ENCODE results near the gene CNN1. TPM values are rescaled to one million over a fixed set of nuclear protein-coding genes. Genes with fewer than 3 reads are reported as not detected.
A peak's percentile ranks its signal among the peaks of the same experiment; 100 is the strongest.

The CNN1 gene
- total RNA-seq, 1 experiment from 2014 or later: 15.7 TPM

DNA sequence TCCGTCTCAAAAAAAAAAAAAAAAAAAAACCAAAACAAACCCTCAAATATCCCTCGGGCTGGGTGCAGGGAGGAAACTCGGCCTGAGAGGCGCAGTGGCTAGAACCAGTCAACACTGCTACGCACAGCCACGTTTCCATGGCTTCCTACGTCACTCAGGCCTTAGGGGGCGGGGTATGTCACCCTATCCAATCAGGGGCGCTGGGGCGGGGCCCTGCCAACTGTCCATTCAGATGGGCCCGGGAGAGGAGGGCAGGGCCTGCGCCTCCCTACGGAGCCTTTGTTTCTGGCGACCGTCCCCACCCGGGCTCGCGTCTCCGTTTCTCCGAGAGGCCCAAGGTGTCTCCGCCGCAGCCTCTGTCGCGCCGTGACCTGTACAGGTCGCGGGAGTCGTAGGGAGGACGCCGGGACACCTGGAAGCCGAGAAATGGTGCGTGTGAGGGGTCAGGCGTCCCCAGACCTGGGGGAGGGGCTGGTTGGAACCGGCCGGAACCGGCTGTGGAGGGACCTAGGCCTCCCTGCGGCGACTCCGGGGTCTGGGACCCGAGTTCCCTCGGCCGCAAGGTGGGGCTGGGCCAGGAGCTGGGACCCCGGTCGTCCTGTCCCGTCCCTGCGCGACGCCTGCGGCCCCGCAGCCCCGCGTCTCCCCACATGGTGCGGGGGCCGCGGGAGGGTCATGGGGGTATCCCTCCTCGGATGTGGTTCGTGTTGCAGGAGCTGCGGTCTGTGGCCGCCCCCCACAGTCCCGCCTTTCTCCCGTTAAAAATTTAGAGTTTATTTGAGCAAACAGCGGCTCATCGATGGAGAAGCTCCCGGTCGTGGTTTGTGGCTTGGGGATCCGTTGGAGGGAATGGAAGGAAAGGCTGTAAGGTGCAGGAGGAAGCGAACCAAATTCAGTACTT, 58.8 kb downstream of the CNN1 start, which contains the start of gene ZNF627:
TSS of gene ZNF627 (plus strand) at position 282 of the 901 bp plus-strand sequence. CDS start at position 427, 145 bp downstream.
- peaks cover 1 to 5% of the 10 kb centered on the region in 2 experiments; a peak in 3 of 5 replicates for H3K9me3 Mint-ChIP-seq
- no peaks in the 10 kb centered on the region for H3K4me1 ChIP-seq (ENCODE audit: insufficient read depth, low read length)
- no peak within 1 kb of the TSS for H3T11ph ChIP-seq (ENCODE audit: low read length)
- H4K91ac ChIP-seq (ENCODE audit: insufficient read length, low read depth, low read length): peak within 1 kb of the TSS; percentile 3
- H2BK120ac ChIP-seq (ENCODE audit: low read depth, low read length, poor library complexity, severe bottlenecking): peak within 1 kb of the TSS; percentile 94
- H2BK15ac ChIP-seq (ENCODE audit: low read depth, low read length): no peak within 1 kb of the TSS
- peak within 1 kb of the TSS; percentile 91 to 94 for H3K4me3 Mint-ChIP-seq
- TF ChIP-seq, protein P1, sequence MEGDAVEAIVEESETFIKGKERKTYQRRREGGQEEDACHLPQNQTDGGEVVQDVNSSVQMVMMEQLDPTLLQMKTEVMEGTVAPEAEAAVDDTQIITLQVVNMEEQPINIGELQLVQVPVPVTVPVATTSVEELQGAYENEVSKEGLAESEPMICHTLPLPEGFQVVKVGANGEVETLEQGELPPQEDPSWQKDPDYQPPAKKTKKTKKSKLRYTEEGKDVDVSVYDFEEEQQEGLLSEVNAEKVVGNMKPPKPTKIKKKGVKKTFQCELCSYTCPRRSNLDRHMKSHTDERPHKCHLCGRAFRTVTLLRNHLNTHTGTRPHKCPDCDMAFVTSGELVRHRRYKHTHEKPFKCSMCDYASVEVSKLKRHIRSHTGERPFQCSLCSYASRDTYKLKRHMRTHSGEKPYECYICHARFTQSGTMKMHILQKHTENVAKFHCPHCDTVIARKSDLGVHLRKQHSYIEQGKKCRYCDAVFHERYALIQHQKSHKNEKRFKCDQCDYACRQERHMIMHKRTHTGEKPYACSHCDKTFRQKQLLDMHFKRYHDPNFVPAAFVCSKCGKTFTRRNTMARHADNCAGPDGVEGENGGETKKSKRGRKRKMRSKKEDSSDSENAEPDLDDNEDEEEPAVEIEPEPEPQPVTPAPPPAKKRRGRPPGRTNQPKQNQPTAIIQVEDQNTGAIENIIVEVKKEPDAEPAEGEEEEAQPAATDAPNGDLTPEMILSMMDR (conservative IDR thresholded peaks at IDR 0.05): no peak; the same call in 2 of the 3 replicates
- H3K18ac ChIP-seq (ENCODE audit: insufficient read length, low read depth, low read length): peak within 1 kb of the TSS; percentile 99
- H2AK5ac ChIP-seq (ENCODE audit: insufficient read length, low read length): no peak within 1 kb of the TSS
- peaks cover 6% of the 10 kb centered on the region for H3K79me1 ChIP-seq (ENCODE audit: insufficient read depth, low read depth, low read length, poor library complexity, severe bottlenecking)
- no peaks in the 10 kb centered on the region for H3K9me3 ChIP-seq (ENCODE audit: control insufficient read depth, low read depth, low read length)
- peaks cover 16 to 29% of the 10 kb centered on the region in 2 experiments for H3K4me1 Mint-ChIP-seq
- no peak within 1 kb of the TSS for H2BK20ac ChIP-seq (ENCODE audit: low read depth, low read length, poor library complexity, severe bottlenecking)
- H2BK5ac ChIP-seq (ENCODE audit: insufficient read length, low read length): peak within 1 kb of the TSS; percentile 74
- WGBS (ENCODE audit: extremely low coverage, insufficient read length, low lambda C conversion rate): no CpG with 5 or more reads among the region's 67 CpGs
- H4K8ac ChIP-seq (replicated peaks; ENCODE audit: insufficient read length, low read depth, low read length): no peak within 1 kb of the TSS
- H2AFZ ChIP-seq (ENCODE audit: low read length): no peak within 1 kb of the TSS
- H3K23ac ChIP-seq (ENCODE audit: insufficient read length, low read depth, low read length): no peak within 1 kb of the TSS
- H3K36me3 Mint-ChIP-seq (ENCODE audit: insufficient read depth in 1 of 3, low read depth in 3 of 3): peaks cover 16 to 37% (median 28%) of the 10 kb centered on the region in 3 experiments
- H3K4ac ChIP-seq (ENCODE audit: low read depth, low read length): no peak within 1 kb of the TSS; the same call in 1 of the 2 replicates
- H3K9ac ChIP-seq (ENCODE audit: extremely low read depth, insufficient read length, low read length): peak within 1 kb of the TSS; percentile 99
- peak within 1 kb of the TSS; percentile 98 to 100 (median 99) for H3K27ac Mint-ChIP-seq
- H4K20me1 ChIP-seq (ENCODE audit: control insufficient read depth, insufficient read depth, insufficient read length): no peaks in the 10 kb centered on the region
- peaks cover 13% of the 10 kb centered on the region; the same call in 1 of the 2 replicates for H3K79me2 ChIP-seq (ENCODE audit: insufficient read depth, low read length)
- peak within 1 kb of the TSS; percentile 94 for H2BK12ac ChIP-seq (ENCODE audit: insufficient read length, low read depth, low read length)
- H3K23me2 ChIP-seq (ENCODE audit: insufficient read length, low read depth, low read length, poor library complexity, severe bottlenecking): peaks cover 2% of the 10 kb centered on the region
- peak within 1 kb of the TSS; percentile 33 for H3K56ac ChIP-seq (ENCODE audit: insufficient read length, low read depth, low read length)
- peak within 1 kb of the TSS; percentile 35 for H3K27ac ChIP-seq (ENCODE audit: insufficient read length, low read depth, low read length)
- H3K4me2 ChIP-seq (ENCODE audit: insufficient read depth, insufficient read length, low read length): peak within 1 kb of the TSS; percentile 54
- H3K14ac ChIP-seq (ENCODE audit: insufficient read depth, low read length): peak within 1 kb of the TSS; percentile 99
- DNase-seq: peak; percentile 99
- no peaks in the 10 kb centered on the region for H3K27me3 ChIP-seq (ENCODE audit: insufficient read depth, low read length)
- no peaks in the 10 kb centered on the region for H3K27me3 Mint-ChIP-seq (ENCODE audit: low read depth)
- peak within 1 kb of the TSS; percentile 97 for H4K5ac ChIP-seq (ENCODE audit: insufficient read length, low read depth, low read length)
